Keratinocyte (primary cell): ENCODE results near the gene SOX2.

Experiments
- CTCF ChIP-seq, 3 experiments: IDR thresholded peaks in 1 of 3; conservative IDR thresholded peaks in 1 of 3; optimal IDR thresholded peaks in 1 of 3; 2 replicates in 2 of 3; 3 replicates in 1 of 3; pipeline versions ENCODE3 to v1.5.1; 2011; ENCODE audit warnings: low read length in 3 of 3, mild to moderate bottlenecking in 3 of 3, moderate library complexity in 2 of 3, control low read depth in 1 of 3, inconsistent platforms in 1 of 3; ENCODE audit not compliant: insufficient read depth in 2 of 3; ENCODE audit errors: extremely low read depth in 1 of 3
- EZH2 ChIP-seq: IDR thresholded peaks from one replicate; pipeline ENCODE4 v1.6.1; 2012; ENCODE audit warnings: inconsistent platforms, mild to moderate bottlenecking, low read length, moderate library complexity

GRCh38 chr3:181710345-181711291 lies 1.1 kb upstream of the SOX2 start:
- TF ChIP-seq CTCF (optimal IDR thresholded peaks at IDR 0.05 in 1 of 3, IDR thresholded peaks at IDR 0.05 in 1 of 3, conservative IDR thresholded peaks at IDR 0.05 in 1 of 3; ENCODE audit: extremely low read depth in 1 of 3, insufficient read depth in 2 of 3, low read length in 3 of 3) (no peak), EZH2 (peak; percentile 34)
